Measurements from ENCODE around the gene PXMP4.

DNA sequence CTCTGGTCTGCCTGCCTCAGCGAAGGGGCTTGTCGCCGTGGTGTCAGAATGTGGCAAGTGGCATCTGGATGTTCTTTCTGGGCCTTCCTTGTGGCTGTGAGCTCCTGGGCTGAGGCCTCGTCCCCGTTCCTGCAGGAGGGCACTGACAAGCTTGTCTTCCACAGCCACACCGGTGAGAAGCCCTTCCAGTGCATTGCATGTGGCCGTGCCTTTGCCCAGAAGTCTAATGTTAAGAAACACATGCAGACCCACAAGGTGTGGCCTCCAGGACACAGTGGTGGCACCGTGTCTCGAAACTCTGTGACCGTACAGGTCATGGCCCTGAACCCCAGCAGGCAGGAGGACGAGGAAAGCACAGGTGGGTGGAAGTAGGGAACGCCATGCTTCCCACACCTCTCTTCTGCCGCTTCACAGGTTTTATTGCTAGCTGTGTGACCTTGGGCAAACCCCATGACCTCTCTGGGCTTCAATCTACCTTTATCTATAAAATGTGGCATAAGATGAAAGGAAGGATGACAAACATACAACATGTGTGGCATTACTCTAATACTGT lies 41.7 kb upstream of the PXMP4 start:
- TF ChIP-seq POLR2AphosphoS5 (IDR thresholded peaks at IDR 0.05; ENCODE audit: insufficient read depth in 1 of 2, low read depth in 1 of 2) (no peak), POLR2A (IDR thresholded peaks at IDR 0.05) (no peak)
- TF ChIP-seq, protein P1, sequence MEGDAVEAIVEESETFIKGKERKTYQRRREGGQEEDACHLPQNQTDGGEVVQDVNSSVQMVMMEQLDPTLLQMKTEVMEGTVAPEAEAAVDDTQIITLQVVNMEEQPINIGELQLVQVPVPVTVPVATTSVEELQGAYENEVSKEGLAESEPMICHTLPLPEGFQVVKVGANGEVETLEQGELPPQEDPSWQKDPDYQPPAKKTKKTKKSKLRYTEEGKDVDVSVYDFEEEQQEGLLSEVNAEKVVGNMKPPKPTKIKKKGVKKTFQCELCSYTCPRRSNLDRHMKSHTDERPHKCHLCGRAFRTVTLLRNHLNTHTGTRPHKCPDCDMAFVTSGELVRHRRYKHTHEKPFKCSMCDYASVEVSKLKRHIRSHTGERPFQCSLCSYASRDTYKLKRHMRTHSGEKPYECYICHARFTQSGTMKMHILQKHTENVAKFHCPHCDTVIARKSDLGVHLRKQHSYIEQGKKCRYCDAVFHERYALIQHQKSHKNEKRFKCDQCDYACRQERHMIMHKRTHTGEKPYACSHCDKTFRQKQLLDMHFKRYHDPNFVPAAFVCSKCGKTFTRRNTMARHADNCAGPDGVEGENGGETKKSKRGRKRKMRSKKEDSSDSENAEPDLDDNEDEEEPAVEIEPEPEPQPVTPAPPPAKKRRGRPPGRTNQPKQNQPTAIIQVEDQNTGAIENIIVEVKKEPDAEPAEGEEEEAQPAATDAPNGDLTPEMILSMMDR (IDR thresholded peaks at IDR 0.05): no peak

All from vagina (tissue), 2 donors.